Transverse colon (tissue), 4 donors: ENCODE results near the gene CCR3. TPM values are rescaled to one million over a fixed set of nuclear protein-coding genes. Genes with fewer than 3 reads are reported as not detected.
A peak's percentile ranks its signal among the peaks of the same experiment; 100 is the strongest.

ENCODE experiments used
- DNase-seq: peaks from one replicate; pipeline ENCODE4 v3.0.0-alpha.2; 2019
- H3K27ac ChIP-seq, 4 donors: fragments of 200-600 bp; sonication (generic); 2 replicates each; pipeline ENCODE4 v1.5.1; 2016 to 2018; ENCODE audit warnings: inconsistent platforms in 4 of 4
- H3K27me3 ChIP-seq: fragments of 200-600 bp; sonication (generic); 2 replicates; pipeline ENCODE4 v1.5.1; 2017; ENCODE audit warnings: inconsistent platforms
- H3K36me3 ChIP-seq, 4 donors: fragments of 200-600 bp; sonication (generic); 2 replicates each; pipeline ENCODE4 v1.5.1; 2017 to 2019; ENCODE audit warnings: inconsistent platforms in 4 of 4
- H3K4me1 ChIP-seq, 4 donors: fragments of 200-600 bp; sonication (generic); 2 replicates each; pipeline ENCODE4 v1.5.1; 2017 to 2020; ENCODE audit warnings: inconsistent platforms in 4 of 4
- H3K4me3 ChIP-seq, 4 donors: fragments of 200-600 bp; sonication (generic); 1 replicate in 1 of 4; 2 replicates in 3 of 4; pipeline versions ENCODE4 v1.5.1 to v1.6.1; 2017 to 2019; ENCODE audit warnings: inconsistent platforms in 4 of 4
- H3K9me3 ChIP-seq, 2 donors: fragments of 200-600 bp; sonication (generic); 2 replicates each; pipeline ENCODE4 v1.5.1; 2017 to 2019; ENCODE audit warnings: inconsistent platforms in 2 of 2
- EP300 ChIP-seq: sonication (generic); formaldehyde crosslinking; IDR thresholded peaks from one replicate; pipeline ENCODE4 v1.6.1; 2017; ENCODE audit warnings: antibody characterized with exemption, low read depth
- POLR2A ChIP-seq: fragments of 450-650 bp; IDR thresholded peaks from one replicate; pipeline ENCODE4 v1.6.1; 2016; ENCODE audit warnings: antibody characterized with exemption, mild to moderate bottlenecking, moderate library complexity
- POLR2AphosphoS5 ChIP-seq, 3 donors: sonication (generic); formaldehyde crosslinking; IDR thresholded peaks; one replicate each; pipeline ENCODE4 v1.6.1; 2016; ENCODE audit warnings: antibody characterized with exemption in 3 of 3
- WGBS, 2 donors: methylation state at CpG; one replicate each; pipeline ENCODE4 v1.1.5; 2018; ENCODE audit warnings: low coverage in 1 of 2; 5-methylcytosine and 5-hydroxymethylcytosine counted together
- in situ Hi-C, 4 donors: fragments of 200-750 bp; cut with MboI; loops; one replicate each; pipeline versions ENCODE4 v1.15.0 to v1.15.1; 2017; ENCODE audit warnings: low sequenced_read_pairs in 3 of 4, low pct_ligation_motif_present in 1 of 4, low pct_unique_long_range_greater_than_20kb in 1 of 4
- intact Hi-C: fragments of 100-400 bp; cut with DNase I; formaldehyde crosslinking; loops from one replicate; pipeline ENCODE4 v1.15.1; 2023; ENCODE audit warnings: low total_unique reads
- total RNA-seq, 4 donors: library from RNA; depleted of rRNA; stranded (reverse); fragments of >200 nt; gene quantifications; one replicate each; pipeline ENCODE4 v1.1.0, GENCODE V29; 2016
- TF ChIP-seq, protein P1 (sequence below), 5 experiments: fragments of 200-600 bp in 3 of 5; fragments of 450-650 bp in 2 of 5; sonication (generic) in 3 of 5; IDR thresholded peaks; 1 replicate in 2 of 5; 2 replicates in 3 of 5; pipeline ENCODE4 v1.5.1; 2016 to 2017; ENCODE audit warnings: antibody characterized with exemption in 5 of 5, inconsistent platforms in 3 of 5, mild to moderate bottlenecking in 2 of 5, moderate library complexity in 1 of 5

Gene CCR3
- total RNA-seq, 4 donors from 2014 or later, result not detected

DNA sequence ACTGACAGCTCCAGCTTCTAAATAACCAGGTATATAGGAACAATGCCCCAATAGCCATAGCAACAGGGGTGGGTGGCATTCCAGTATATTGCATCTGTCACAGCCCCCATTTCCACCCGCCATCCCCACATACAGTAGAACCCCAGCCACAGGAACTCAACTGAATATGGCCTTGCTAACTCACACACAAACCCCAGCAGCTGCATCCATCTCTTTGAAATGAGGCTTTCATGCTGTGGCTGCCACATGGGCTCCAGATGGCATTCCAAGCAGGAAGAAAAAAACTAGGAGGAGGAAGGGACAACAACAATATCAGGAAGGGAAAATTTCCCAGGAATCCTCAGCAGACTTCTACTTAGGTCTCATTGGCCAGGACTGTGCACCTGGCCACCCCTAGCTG, 54.6 kb downstream of the CCR3 start:
- Histone ChIP-seq H3K27me3 (no peaks in the 10 kb centered on the region), H3K36me3 (no peaks in the 10 kb centered on the region), H3K27ac (no peak overlapping the region), H3K4me1 (peaks cover 0 to 8% (median 0%) of the 10 kb centered on the region in 4 donors), H3K4me3 (no peak overlapping the region), H3K9me3 (no peaks in the 10 kb centered on the region)
- intact Hi-C loops, result no loop called here
- TF ChIP-seq, protein P1, sequence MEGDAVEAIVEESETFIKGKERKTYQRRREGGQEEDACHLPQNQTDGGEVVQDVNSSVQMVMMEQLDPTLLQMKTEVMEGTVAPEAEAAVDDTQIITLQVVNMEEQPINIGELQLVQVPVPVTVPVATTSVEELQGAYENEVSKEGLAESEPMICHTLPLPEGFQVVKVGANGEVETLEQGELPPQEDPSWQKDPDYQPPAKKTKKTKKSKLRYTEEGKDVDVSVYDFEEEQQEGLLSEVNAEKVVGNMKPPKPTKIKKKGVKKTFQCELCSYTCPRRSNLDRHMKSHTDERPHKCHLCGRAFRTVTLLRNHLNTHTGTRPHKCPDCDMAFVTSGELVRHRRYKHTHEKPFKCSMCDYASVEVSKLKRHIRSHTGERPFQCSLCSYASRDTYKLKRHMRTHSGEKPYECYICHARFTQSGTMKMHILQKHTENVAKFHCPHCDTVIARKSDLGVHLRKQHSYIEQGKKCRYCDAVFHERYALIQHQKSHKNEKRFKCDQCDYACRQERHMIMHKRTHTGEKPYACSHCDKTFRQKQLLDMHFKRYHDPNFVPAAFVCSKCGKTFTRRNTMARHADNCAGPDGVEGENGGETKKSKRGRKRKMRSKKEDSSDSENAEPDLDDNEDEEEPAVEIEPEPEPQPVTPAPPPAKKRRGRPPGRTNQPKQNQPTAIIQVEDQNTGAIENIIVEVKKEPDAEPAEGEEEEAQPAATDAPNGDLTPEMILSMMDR (IDR thresholded peaks at IDR 0.05), result no peak
- no peak for TF ChIP-seq POLR2A
- no peak for TF ChIP-seq POLR2AphosphoS5 (IDR thresholded peaks at IDR 0.05)
- TF ChIP-seq EP300, result no peak
- DNase-seq, result no peak
- WGBS, 2 donors, result 100% methylated on average over 1 of the region's 1 CpG; no CpG with 5 or more reads in 1 of the 2 donors
- in situ Hi-C loops, result no loop called here

DNA sequence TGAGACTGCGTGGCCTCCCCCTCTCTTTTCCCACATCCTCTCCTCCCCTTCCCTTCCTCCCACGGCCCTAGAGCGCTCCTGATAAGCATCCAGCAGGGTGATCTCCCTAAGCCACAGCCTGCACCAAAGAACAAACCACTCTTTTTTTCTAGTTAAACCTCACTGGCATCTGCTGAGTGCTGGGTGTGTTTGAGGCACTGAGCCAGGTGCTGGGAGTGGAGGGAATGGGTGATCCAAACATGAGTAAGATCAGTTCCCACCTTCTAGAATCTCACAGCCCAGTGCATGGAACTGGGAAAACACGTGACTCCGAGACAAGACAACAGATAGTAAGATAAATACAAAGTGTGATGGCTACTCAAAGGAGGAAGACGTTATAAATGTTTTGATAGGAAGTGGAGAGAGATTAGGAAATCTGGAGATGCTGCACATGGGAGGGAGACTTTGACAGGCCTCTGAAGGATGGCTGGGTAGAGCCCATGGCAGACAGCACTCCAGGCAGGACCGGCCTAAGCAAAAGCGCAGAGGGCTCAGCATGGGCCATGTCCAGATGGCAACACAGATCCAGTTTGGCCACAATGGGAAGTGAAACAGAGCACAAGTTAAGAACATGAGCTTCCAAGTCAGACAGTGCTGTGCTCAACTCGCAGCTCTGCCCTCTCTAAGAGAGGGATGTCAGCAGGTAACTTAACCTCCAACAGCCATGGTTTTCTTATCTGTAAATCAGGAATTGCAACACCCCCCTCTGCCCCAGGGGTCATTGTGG, 55.6 kb downstream of the CCR3 start:
- Histone ChIP-seq H3K9me3 (no peaks in the 10 kb centered on the region), H3K27ac (peak overlapping the region in 3 of 4 donors; percentile 25 to 49 (median 48)), H3K36me3 (no peaks in the 10 kb centered on the region), H3K4me3 (no peak overlapping the region), H3K27me3 (no peaks in the 10 kb centered on the region), H3K4me1 (peaks cover 0 to 8% (median 0%) of the 10 kb centered on the region in 4 donors)
- peak; percentile 49 for DNase-seq
- TF ChIP-seq POLR2AphosphoS5 (IDR thresholded peaks at IDR 0.05) (no peak), POLR2A (no peak), EP300 (no peak)
- TF ChIP-seq, protein P1 (IDR thresholded peaks at IDR 0.05), result no peak
- intact Hi-C loops (no loop called here), in situ Hi-C loops (no loop called here)
- WGBS, 2 donors, result 47 to 71% methylated on average over 3 to 9 of the region's 9 CpGs

DNA sequence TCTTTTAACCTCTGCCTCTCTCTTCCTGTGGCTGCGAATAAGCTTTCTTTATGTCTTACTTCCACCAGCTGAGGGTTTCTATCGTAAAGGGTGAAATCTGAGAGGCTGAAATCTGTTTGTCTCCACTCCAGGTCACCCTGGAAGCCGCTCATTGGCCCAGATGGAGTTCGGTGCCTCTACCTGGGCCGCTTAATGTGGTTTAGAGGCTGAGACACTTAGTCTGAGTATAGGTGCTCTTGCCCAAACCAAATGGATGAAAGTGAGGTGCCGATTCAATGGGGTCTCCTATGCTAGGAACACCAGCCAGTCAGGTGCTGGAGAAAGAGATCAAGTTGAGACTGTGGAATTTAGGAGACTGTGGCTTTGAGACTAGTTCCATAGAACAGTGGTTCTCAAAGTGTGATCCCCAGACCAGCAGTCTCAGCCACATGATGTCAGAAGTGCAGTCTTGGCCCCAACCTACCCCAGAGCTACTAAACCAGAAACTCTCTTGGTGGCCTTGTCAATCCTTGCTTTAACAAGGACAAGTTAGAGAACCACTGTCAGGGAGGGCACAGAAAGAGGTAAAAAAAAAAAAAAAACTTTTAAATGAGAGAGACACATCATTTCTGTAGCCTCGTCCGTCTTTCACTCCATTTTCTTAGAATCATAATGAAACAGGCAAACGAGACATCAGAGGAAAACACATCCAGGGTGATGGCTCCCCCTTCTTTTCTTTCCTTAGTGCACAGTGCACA, 56.8 kb downstream of the CCR3 start:
- no peaks in the 10 kb centered on the region for H3K27me3 ChIP-seq
- no peak overlapping the region for H3K4me3 ChIP-seq
- no peak for DNase-seq
- TF ChIP-seq, protein P1 (IDR thresholded peaks at IDR 0.05), result no peak
- no peaks in the 10 kb centered on the region for H3K36me3 ChIP-seq
- whole genome bisulfite sequencing, 2 donors, result 65 to 70% methylated on average over 5 to 9 of the region's 9 CpGs
- H3K27ac ChIP-seq, result peak overlapping the region; percentile 21 to 62 (median 37)
- in situ Hi-C loops (no loop called here), intact Hi-C loops (no loop called here)
- H3K9me3 ChIP-seq, result no peaks in the 10 kb centered on the region
- H3K4me1 ChIP-seq, result peaks cover 0 to 8% (median 0%) of the 10 kb centered on the region in 4 donors

DNA sequence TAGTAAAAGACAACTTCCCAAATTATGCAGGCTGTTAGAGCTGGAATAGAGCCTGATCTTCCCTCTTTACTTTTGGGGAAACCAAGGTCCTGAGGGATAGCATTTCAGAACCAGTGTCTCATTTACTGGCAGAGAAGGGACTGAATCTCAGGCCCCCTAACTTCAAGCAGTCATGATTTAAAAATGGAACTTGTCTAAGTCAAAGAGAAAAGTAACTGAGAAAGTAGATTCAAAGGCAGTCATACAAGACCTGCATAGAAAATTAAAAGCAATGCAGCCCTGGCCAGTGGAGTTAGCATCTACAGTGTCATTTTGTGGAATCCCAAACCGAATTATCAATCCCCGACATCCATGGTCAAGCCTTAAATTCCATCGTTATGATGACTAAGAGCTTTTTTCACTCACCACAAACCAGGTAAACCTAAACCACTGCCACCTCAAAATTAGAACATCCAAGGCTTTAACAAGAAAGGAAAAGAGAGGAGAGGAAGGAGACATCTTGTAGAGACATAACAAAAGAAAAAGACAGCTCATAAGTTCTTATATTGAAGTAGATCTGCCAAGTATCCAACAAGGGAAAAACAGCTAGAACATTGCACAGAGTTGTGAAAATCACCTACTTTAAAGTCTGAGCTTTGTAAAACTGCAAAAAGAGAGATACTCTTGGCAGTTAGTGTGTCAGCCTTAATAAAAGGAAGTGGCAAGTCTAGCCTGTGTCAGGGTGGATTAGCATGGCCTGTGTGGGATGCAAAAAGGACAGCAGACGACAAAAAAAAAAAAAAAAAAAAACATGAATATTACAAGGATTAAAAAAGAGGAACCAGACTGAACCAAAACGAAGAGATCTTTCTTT, 57.6 kb downstream of the CCR3 start:
- no peaks in the 10 kb centered on the region for H3K36me3 ChIP-seq
- WGBS, 2 donors, result 66 to 67% methylated on average over 3 to 5 of the region's 5 CpGs
- DNase-seq, result no peak
- TF ChIP-seq POLR2A (no peak), EP300 (no peak), POLR2AphosphoS5 (IDR thresholded peaks at IDR 0.05) (no peak)
- TF ChIP-seq, protein P1 (IDR thresholded peaks at IDR 0.05), result no peak
- no peaks in the 10 kb centered on the region for H3K27me3 ChIP-seq
- intact Hi-C loops (no loop called here), in situ Hi-C loops (no loop called here)
- no peak overlapping the region for H3K4me3 ChIP-seq
- no peaks in the 10 kb centered on the region for H3K9me3 ChIP-seq
- peak overlapping the region; percentile 20 to 62 (median 35) for H3K27ac ChIP-seq
- peaks cover 0 to 8% (median 0%) of the 10 kb centered on the region in 4 donors for H3K4me1 ChIP-seq
